Transverse colon (tissue), 4 donors: ENCODE results near the gene GET4.

Source experiments
- CTCF ChIP-seq, 5 experiments: fragments of 200-600 bp in 3 of 5; fragments of 450-650 bp in 2 of 5; sonication (generic) in 3 of 5; IDR thresholded peaks; 1 replicate in 2 of 5; 2 replicates in 3 of 5; pipeline ENCODE4 v1.5.1; 2016 to 2017; ENCODE audit warnings: antibody characterized with exemption in 5 of 5, inconsistent platforms in 3 of 5, mild to moderate bottlenecking in 2 of 5, moderate library complexity in 1 of 5
- EP300 ChIP-seq: sonication (generic); formaldehyde crosslinking; IDR thresholded peaks from one replicate; pipeline ENCODE4 v1.6.1; 2017; ENCODE audit warnings: antibody characterized with exemption, low read depth
- POLR2A ChIP-seq: fragments of 450-650 bp; IDR thresholded peaks from one replicate; pipeline ENCODE4 v1.6.1; 2016; ENCODE audit warnings: antibody characterized with exemption, mild to moderate bottlenecking, moderate library complexity
- POLR2AphosphoS5 ChIP-seq, 3 donors: sonication (generic); formaldehyde crosslinking; IDR thresholded peaks; one replicate each; pipeline ENCODE4 v1.6.1; 2016; ENCODE audit warnings: antibody characterized with exemption in 3 of 3

- TF ChIP-seq POLR2AphosphoS5 (IDR thresholded peaks at IDR 0.05) (peak in 1 of 3 donors; percentile 16), CTCF (IDR thresholded peaks at IDR 0.05) (peak; percentile 29 to 59 (median 41)), POLR2A (no peak), EP300 (no peak)
These were observed 39.9 kb upstream of the GET4 start for GRCh38 chr7:836429-836828.
